ENCODE results near the gene CAMP. TPM values are rescaled to one million over a fixed set of nuclear protein-coding genes. Genes with fewer than 3 reads are reported as not detected.

CAMP gene
- total and polyA plus RNA-seq, 2 of the 13 experiments (the other 11 are each of a cell fraction or from before 2014, with no cell fraction given) = not detected

GRCh38 chr3:48194446-48195071 is 28.7 kb upstream of the CAMP start (continued):
- TF ChIP-seq LRRFIP1 (CRISPR knock-in tag; conservative IDR thresholded peaks at IDR 0.05) = no peak
- TF ChIP-seq ZNF33B (CRISPR knock-in tag; IDR thresholded peaks at IDR 0.05) = no peak
- TF ChIP-seq ZNF614 (CRISPR knock-in tag; IDR thresholded peaks at IDR 0.05; ENCODE audit: borderline replicate concordance) = no peak
- no peak for TF ChIP-seq ZNF839 (CRISPR knock-in tag; IDR thresholded peaks at IDR 0.05; ENCODE audit: borderline replicate concordance)
- no peak for TF ChIP-seq POGK (CRISPR knock-in tag; conservative IDR thresholded peaks at IDR 0.05)
- TF ChIP-seq JUNB (CRISPR knock-in tag; IDR thresholded peaks at IDR 0.05; ENCODE audit: borderline replicate concordance) = no peak
- 0 out of 2 replicates have a peak, but pooled peaks have one; percentile 18 for TF ChIP-seq HDAC1 (CRISPR knock-in tag; IDR thresholded peaks at IDR 0.05)
- no peak for TF ChIP-seq FOXA3 (CRISPR knock-in tag; IDR thresholded peaks at IDR 0.05)
- TF ChIP-seq ZNF10 (CRISPR knock-in tag; IDR thresholded peaks at IDR 0.05; ENCODE audit: borderline replicate concordance, low read depth) = no peak
- no peak for TF ChIP-seq ZNF83 (CRISPR knock-in tag; IDR thresholded peaks at IDR 0.05; ENCODE audit: borderline replicate concordance)
- peak; percentile 52; the same call in 1 of the 2 replicates for TF ChIP-seq ZNF362 (CRISPR knock-in tag; IDR thresholded peaks at IDR 0.05; ENCODE audit: borderline replicate concordance)
- TF ChIP-seq RAD51 (IDR thresholded peaks at IDR 0.05; ENCODE audit: borderline replicate concordance) = no peak
- no peak for TF ChIP-seq IKZF1 (IDR thresholded peaks at IDR 0.05)
- TF ChIP-seq ZNF777 (CRISPR knock-in tag; IDR thresholded peaks at IDR 0.05) = no peak
- no peak for TF ChIP-seq ARID4A (CRISPR knock-in tag; IDR thresholded peaks at IDR 0.05; ENCODE audit: borderline replicate concordance)
- no peak for TF ChIP-seq KDM2A (CRISPR knock-in tag; IDR thresholded peaks at IDR 0.05; ENCODE audit: borderline replicate concordance, low read depth)
- TF ChIP-seq ZBTB3 (CRISPR knock-in tag; IDR thresholded peaks at IDR 0.05; ENCODE audit: borderline replicate concordance, low read depth) = no peak
- TF ChIP-seq ZNF501 (CRISPR knock-in tag; IDR thresholded peaks at IDR 0.05) = peak; percentile 47; the same call in 1 of the 2 replicates
- TF ChIP-seq ZNF335 (CRISPR knock-in tag; IDR thresholded peaks at IDR 0.05) = no peak
- TF ChIP-seq ZNF737 (CRISPR knock-in tag; IDR thresholded peaks at IDR 0.05; ENCODE audit: borderline replicate concordance) = no peak

Data from HepG2 (cell line).